ENCODE measurements around the gene TRAF1. TPM values are rescaled to one million over a fixed set of nuclear protein-coding genes. Genes with fewer than 3 reads are reported as not detected.
"Not testable (repeated sequence)": the region's sequence is repeated elsewhere in the genome, so short reads cannot be mapped to it uniquely, and the experiment has no call there.

TRAF1 gene
- polyA plus RNA-seq (2013, experiment 1 of 2) = 0.29 TPM
- 0.27 TPM for polyA plus RNA-seq (2013, experiment 2 of 2)

DNA sequence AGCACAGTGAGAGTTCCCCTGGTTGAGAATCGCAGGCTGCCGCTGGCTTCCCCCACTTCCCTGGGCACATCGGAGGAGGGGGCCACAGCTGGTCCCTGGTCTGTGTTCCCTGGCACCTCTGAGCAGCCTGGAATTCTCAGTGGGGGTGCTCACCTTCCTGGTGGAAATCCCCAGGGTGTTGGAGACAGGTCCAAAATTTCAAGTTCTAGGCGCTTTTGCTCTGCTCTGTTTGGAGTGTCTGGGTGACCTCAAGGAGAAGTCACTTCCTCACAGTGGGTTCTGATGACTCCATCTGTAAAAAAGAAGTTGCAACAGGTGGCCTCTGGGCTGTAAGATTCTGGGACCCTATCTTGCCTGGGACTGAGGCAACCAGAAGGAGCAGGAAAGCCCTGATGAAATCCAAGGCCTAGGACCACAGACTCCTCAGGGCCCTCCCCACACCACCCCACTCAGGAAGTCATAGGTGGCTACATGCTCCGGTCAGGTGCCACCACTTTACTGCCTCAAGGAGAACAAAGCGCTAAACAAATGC is at the start of gene TRAF1:
TSS of gene TRAF1 (minus strand) at position 400 of the 532 bp plus-strand sequence. CDS start 721 bp downstream, outside the sequence.
- Histone ChIP-seq H3K79me1 (ENCODE audit: low read length) (no peaks in the 10 kb centered on the region), H2BK120ac (ENCODE audit: low read depth, low read length) (no peak within 1 kb of the TSS), H2AK5ac (ENCODE audit: low read length) (no peak within 1 kb of the TSS), H2BK15ac (replicated peaks; ENCODE audit: low read depth) (no peak within 1 kb of the TSS), H4K8ac (ENCODE audit: low read depth, low read length) (no peak within 1 kb of the TSS), H3K18ac (ENCODE audit: low read length) (no peak within 1 kb of the TSS), H3K9ac (ENCODE audit: low read length) (no peak within 1 kb of the TSS), H3K4ac (ENCODE audit: low read depth, low read length) (no peak within 1 kb of the TSS), H3K4me1 (ENCODE audit: control insufficient read depth, low read depth, low read length) (no peaks in the 10 kb centered on the region), H3K27me3 (ENCODE audit: insufficient read depth, low read length, poor library complexity) (no peaks in the 10 kb centered on the region), H4K5ac (ENCODE audit: low read length) (no peak within 1 kb of the TSS), H2BK5ac (ENCODE audit: low read length) (no peak within 1 kb of the TSS), H3K79me2 (ENCODE audit: control insufficient read depth, insufficient read depth, low read length) (no peaks in the 10 kb centered on the region), H3K56ac (ENCODE audit: low read length) (no peak within 1 kb of the TSS), H3K23ac (ENCODE audit: low read length) (no peak within 1 kb of the TSS), H3K4me3 (ENCODE audit: low read length) (no peak within 1 kb of the TSS), H3K27ac (ENCODE audit: low read depth, low read length) (no peak within 1 kb of the TSS), H3K4me2 (ENCODE audit: low read length) (no peak within 1 kb of the TSS), H3K36me3 (ENCODE audit: control insufficient read depth, insufficient read depth, low read length) (no peaks in the 10 kb centered on the region)
- DNase-seq = no peak
- no CpG with 5 or more reads among the region's 6 CpGs for whole genome bisulfite sequencing (ENCODE audit: extremely low coverage, insufficient coverage, low lambda C conversion rate)

GRCh38 chr9:120974921-120975320 is 48.3 kb upstream of the TRAF1 start:
- H3K4me3 ChIP-seq (ENCODE audit: low read length) = no peak overlapping the region
- H4K5ac ChIP-seq (ENCODE audit: low read length) = no peak overlapping the region
- no peak for DNase-seq
- no peak overlapping the region for H3K4me2 ChIP-seq (ENCODE audit: low read length)
- no peak overlapping the region for H3K4ac ChIP-seq (ENCODE audit: low read depth, low read length)
- no peak overlapping the region for H3K27ac ChIP-seq (ENCODE audit: low read depth, low read length)
- no peak overlapping the region for H3K9ac ChIP-seq (ENCODE audit: low read length)
- no peaks in the 10 kb centered on the region for H3K36me3 ChIP-seq (ENCODE audit: control insufficient read depth, insufficient read depth, low read length)
- no peak overlapping the region for H2BK120ac ChIP-seq (ENCODE audit: low read depth, low read length)
- H2AK5ac ChIP-seq (ENCODE audit: low read length) = no peak overlapping the region
- H4K8ac ChIP-seq (ENCODE audit: low read depth, low read length) = no peak overlapping the region
- H2BK5ac ChIP-seq (ENCODE audit: low read length) = no peak overlapping the region
- no peak overlapping the region for H3K18ac ChIP-seq (ENCODE audit: low read length)
- H3K56ac ChIP-seq (ENCODE audit: low read length) = no peak overlapping the region
- no peak overlapping the region for H3K23ac ChIP-seq (ENCODE audit: low read length)
- WGBS (ENCODE audit: extremely low coverage, insufficient coverage, low lambda C conversion rate) = no CpG with 5 or more reads among the region's 1 CpG
- no peaks in the 10 kb centered on the region for H3K79me2 ChIP-seq (ENCODE audit: control insufficient read depth, insufficient read depth, low read length)
- H3K4me1 ChIP-seq (ENCODE audit: control insufficient read depth, low read depth, low read length) = no peaks in the 10 kb centered on the region
- no peaks in the 10 kb centered on the region for H3K27me3 ChIP-seq (ENCODE audit: insufficient read depth, low read length, poor library complexity)
- no peaks in the 10 kb centered on the region for H3K79me1 ChIP-seq (ENCODE audit: low read length)
- H2BK15ac ChIP-seq (replicated peaks; ENCODE audit: low read depth) = no peak overlapping the region

DNA sequence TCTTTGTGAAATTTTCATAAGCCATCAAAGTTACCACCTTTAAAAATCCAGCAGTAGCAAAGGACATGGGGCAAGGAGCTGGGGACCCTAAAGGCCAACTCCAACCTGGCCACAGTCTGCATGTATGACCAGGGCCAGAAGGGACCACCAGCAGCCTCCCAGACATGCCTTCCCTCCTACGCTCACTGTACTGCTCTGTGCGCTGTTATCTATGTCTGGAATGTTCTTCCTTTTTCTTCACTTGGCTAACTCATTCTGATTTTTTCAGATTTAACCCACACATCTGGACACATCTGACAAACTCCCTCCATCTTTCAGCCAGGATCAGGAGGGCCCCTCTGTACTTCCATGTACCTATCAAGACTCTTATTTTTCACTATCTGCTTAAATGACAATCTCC is 47.6 kb upstream of the TRAF1 start:
- Histone ChIP-seq H3K79me1 (ENCODE audit: low read length) (no peaks in the 10 kb centered on the region), H3K4me3 (ENCODE audit: low read length) (no peak overlapping the region), H3K27me3 (ENCODE audit: insufficient read depth, low read length, poor library complexity) (no peaks in the 10 kb centered on the region), H3K9ac (ENCODE audit: low read length) (no peak overlapping the region), H4K5ac (ENCODE audit: low read length) (no peak overlapping the region), H4K8ac (ENCODE audit: low read depth, low read length) (no peak overlapping the region), H3K56ac (ENCODE audit: low read length) (no peak overlapping the region), H3K4ac (ENCODE audit: low read depth, low read length) (no peak overlapping the region), H3K36me3 (ENCODE audit: control insufficient read depth, insufficient read depth, low read length) (no peaks in the 10 kb centered on the region), H3K27ac (ENCODE audit: low read depth, low read length) (no peak overlapping the region), H3K79me2 (ENCODE audit: control insufficient read depth, insufficient read depth, low read length) (no peaks in the 10 kb centered on the region), H2AK5ac (ENCODE audit: low read length) (no peak overlapping the region), H3K4me1 (ENCODE audit: control insufficient read depth, low read depth, low read length) (no peaks in the 10 kb centered on the region), H2BK15ac (replicated peaks; ENCODE audit: low read depth) (no peak overlapping the region), H2BK5ac (ENCODE audit: low read length) (no peak overlapping the region), H3K4me2 (ENCODE audit: low read length) (no peak overlapping the region), H3K18ac (ENCODE audit: low read length) (no peak overlapping the region), H3K23ac (ENCODE audit: low read length) (no peak overlapping the region), H2BK120ac (ENCODE audit: low read depth, low read length) (no peak overlapping the region)
- DNase-seq = no peak
- WGBS (ENCODE audit: extremely low coverage, insufficient coverage, low lambda C conversion rate) = no CpG with 5 or more reads among the region's 2 CpGs

DNA sequence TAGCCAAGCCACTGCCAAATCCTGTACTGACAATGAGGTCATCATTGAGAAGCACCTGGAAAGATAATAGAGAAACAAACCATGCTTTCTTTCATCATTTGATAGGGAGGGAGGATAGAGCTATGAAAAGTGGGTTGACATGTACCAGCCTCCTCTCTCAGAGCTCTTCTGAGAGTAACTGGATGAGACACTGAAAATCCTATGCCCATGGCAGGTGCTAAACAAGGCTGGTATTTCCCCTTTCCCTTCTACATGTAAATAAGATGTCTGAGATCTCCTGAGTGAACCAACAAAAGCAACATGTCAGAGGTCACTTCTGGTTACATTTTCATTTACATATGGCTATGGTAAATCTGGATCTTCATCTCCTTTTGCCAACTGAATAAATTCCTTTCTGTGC is 45.3 kb upstream of the TRAF1 start:
- Histone ChIP-seq H3K18ac (ENCODE audit: low read length) (no peak overlapping the region), H3K27me3 (ENCODE audit: insufficient read depth, low read length, poor library complexity) (no peaks in the 10 kb centered on the region), H3K36me3 (ENCODE audit: control insufficient read depth, insufficient read depth, low read length) (no peaks in the 10 kb centered on the region), H3K27ac (ENCODE audit: low read depth, low read length) (no peak overlapping the region), H3K9ac (ENCODE audit: low read length) (no peak overlapping the region), H3K4me2 (ENCODE audit: low read length) (no peak overlapping the region), H3K79me2 (ENCODE audit: control insufficient read depth, insufficient read depth, low read length) (no peaks in the 10 kb centered on the region), H3K79me1 (ENCODE audit: low read length) (no peaks in the 10 kb centered on the region), H4K5ac (ENCODE audit: low read length) (no peak overlapping the region), H3K4ac (ENCODE audit: low read depth, low read length) (no peak overlapping the region), H3K56ac (ENCODE audit: low read length) (no peak overlapping the region), H3K4me3 (ENCODE audit: low read length) (no peak overlapping the region), H2BK120ac (ENCODE audit: low read depth, low read length) (no peak overlapping the region), H2BK5ac (ENCODE audit: low read length) (no peak overlapping the region), H2BK15ac (replicated peaks; ENCODE audit: low read depth) (no peak overlapping the region), H3K23ac (ENCODE audit: low read length) (no peak overlapping the region), H2AK5ac (ENCODE audit: low read length) (no peak overlapping the region), H4K8ac (ENCODE audit: low read depth, low read length) (no peak overlapping the region), H3K4me1 (ENCODE audit: control insufficient read depth, low read depth, low read length) (no peaks in the 10 kb centered on the region)
- no peak for DNase-seq

- no CpG with 5 or more reads among the region's 9 CpGs for WGBS (ENCODE audit: extremely low coverage, insufficient coverage, low lambda C conversion rate)
- H4K8ac ChIP-seq (ENCODE audit: low read depth, low read length); H3K36me3 ChIP-seq (ENCODE audit: control insufficient read depth, insufficient read depth, low read length); H3K18ac ChIP-seq (ENCODE audit: low read length); DNase-seq; H3K23ac ChIP-seq (ENCODE audit: low read length); H2AK5ac ChIP-seq (ENCODE audit: low read length); H3K79me2 ChIP-seq (ENCODE audit: control insufficient read depth, insufficient read depth, low read length); H2BK5ac ChIP-seq (ENCODE audit: low read length); H3K27me3 ChIP-seq (ENCODE audit: insufficient read depth, low read length, poor library complexity); H3K79me1 ChIP-seq (ENCODE audit: low read length); H2BK15ac ChIP-seq (replicated peaks; ENCODE audit: low read depth); H2BK120ac ChIP-seq (ENCODE audit: low read depth, low read length); H3K56ac ChIP-seq (ENCODE audit: low read length); H3K27ac ChIP-seq (ENCODE audit: low read depth, low read length); H4K5ac ChIP-seq (ENCODE audit: low read length); H3K4me2 ChIP-seq (ENCODE audit: low read length); H3K4me1 ChIP-seq (ENCODE audit: control insufficient read depth, low read depth, low read length); H3K9ac ChIP-seq (ENCODE audit: low read length); H3K4ac ChIP-seq (ENCODE audit: low read depth, low read length); H3K4me3 ChIP-seq (ENCODE audit: low read length): not testable (repeated sequence)
These were observed 44.9 kb upstream of the TRAF1 start for GRCh38 chr9:120971471-120971870.

DNA sequence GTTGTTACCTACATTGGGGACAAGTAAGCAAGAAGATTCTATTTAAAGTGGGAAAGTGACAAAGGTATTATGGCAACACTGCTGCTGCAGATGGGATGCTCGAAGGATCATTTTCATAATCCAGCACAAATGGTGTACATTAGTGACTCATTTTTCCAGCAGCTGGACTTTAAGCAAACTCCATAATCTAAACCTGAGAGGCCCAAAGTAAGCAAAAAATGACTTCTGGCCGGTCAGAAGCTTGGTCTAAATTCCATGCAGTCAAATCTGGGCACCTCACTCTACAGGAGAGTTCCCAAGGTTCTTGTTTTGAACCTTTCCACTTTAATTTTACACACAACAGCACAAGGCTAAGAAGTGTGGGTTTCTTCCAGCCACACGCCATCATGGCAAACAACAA is 43.6 kb upstream of the TRAF1 start:
- Histone ChIP-seq H2AK5ac (ENCODE audit: low read length) (no peak overlapping the region), H3K36me3 (ENCODE audit: control insufficient read depth, insufficient read depth, low read length) (no peaks in the 10 kb centered on the region), H3K4me1 (ENCODE audit: control insufficient read depth, low read depth, low read length) (no peaks in the 10 kb centered on the region), H3K4me3 (ENCODE audit: low read length) (no peak overlapping the region), H3K79me1 (ENCODE audit: low read length) (no peaks in the 10 kb centered on the region), H4K5ac (ENCODE audit: low read length) (no peak overlapping the region), H3K4ac (ENCODE audit: low read depth, low read length) (no peak overlapping the region), H2BK120ac (ENCODE audit: low read depth, low read length) (no peak overlapping the region), H3K18ac (ENCODE audit: low read length) (no peak overlapping the region), H3K27ac (ENCODE audit: low read depth, low read length) (no peak overlapping the region), H3K9ac (ENCODE audit: low read length) (no peak overlapping the region), H3K23ac (ENCODE audit: low read length) (no peak overlapping the region), H3K79me2 (ENCODE audit: control insufficient read depth, insufficient read depth, low read length) (no peaks in the 10 kb centered on the region), H3K27me3 (ENCODE audit: insufficient read depth, low read length, poor library complexity) (no peaks in the 10 kb centered on the region), H2BK15ac (replicated peaks; ENCODE audit: low read depth) (no peak overlapping the region), H3K56ac (ENCODE audit: low read length) (no peak overlapping the region), H3K4me2 (ENCODE audit: low read length) (no peak overlapping the region), H2BK5ac (ENCODE audit: low read length) (no peak overlapping the region), H4K8ac (ENCODE audit: low read depth, low read length) (peak overlapping the region; percentile 2)
- DNase-seq = no peak
- WGBS (ENCODE audit: extremely low coverage, insufficient coverage, low lambda C conversion rate) = no CpG with 5 or more reads among the region's 3 CpGs
